Stimulated activated CD4-positive, alpha-beta T cell treated with anti-CD3 and anti-CD28 coated beads, Interleukin-2, amount 100 ng/mL, for 4 hours (primary cell): ENCODE data around the gene THUMPD2.
"Not testable (repeated sequence)": the region's sequence is repeated elsewhere in the genome, so short reads cannot be mapped to it uniquely, and the experiment has no call there.

ENCODE experiments used
- DNase-seq: peaks from one replicate; pipeline ENCODE4 v3.0.0-alpha.2; 2020; ENCODE audit warnings: low read depth

THUMPD2 gene

GRCh38 chr2:39778775-39779340 lies at the start of gene THUMPD2:
TSS of gene THUMPD2 (minus strand) at chr2:39779258. CDS start at chr2:39779239, 19 bp downstream.
- DNase-seq, result peak; percentile 52

- DNase-seq, result no peak
Measured at GRCh38 chr2:39821871-39822270, 42.8 kb upstream of the THUMPD2 start.

- no peak for DNase-seq
Measured at GRCh38 chr2:39816845-39817244, 37.8 kb upstream of the THUMPD2 start.

GRCh38 chr2:39816428-39816827 lies 37.4 kb upstream of the THUMPD2 start:
- no peak for DNase-seq

GRCh38 chr2:39805936-39806608 lies 27.0 kb upstream of the THUMPD2 start:
- no peak for DNase-seq

GRCh38 chr2:39803839-39804238 lies 24.8 kb upstream of the THUMPD2 start:
- DNase-seq, result no peak

GRCh38 chr2:39800752-39801151 lies 21.7 kb upstream of the THUMPD2 start:
- DNase-seq, result no peak

- DNase-seq, result no peak
Measured at GRCh38 chr2:39796134-39796533, 17.1 kb upstream of the THUMPD2 start.

- not testable (repeated sequence) for DNase-seq
Measured at GRCh38 chr2:39790216-39790818, 11.3 kb upstream of the THUMPD2 start.

- no peak for DNase-seq
Measured at GRCh38 chr2:39787950-39788349, 8.9 kb upstream of the THUMPD2 start.

GRCh38 chr2:39786761-39787522 lies 7.9 kb upstream of the THUMPD2 start:
- DNase-seq, result no peak

GRCh38 chr2:39782591-39782990 lies 3.5 kb upstream of the THUMPD2 start:
- DNase-seq, result no peak

GRCh38 chr2:39781697-39782096 lies 2.6 kb upstream of the THUMPD2 start:
- DNase-seq, result no peak

GRCh38 chr2:39780825-39781600 lies 2.0 kb upstream of the THUMPD2 start:
- no peak for DNase-seq

GRCh38 chr2:39779927-39780326 lies 869 bp upstream of the THUMPD2 start:
- no peak for DNase-seq

GRCh38 chr2:39779341-39779851 lies 338 bp upstream of the THUMPD2 start:
- no peak for DNase-seq

GRCh38 chr2:39778233-39778632 lies 825 bp downstream of the THUMPD2 start:
- no peak for DNase-seq

GRCh38 chr2:39772812-39773152 lies 6.3 kb downstream of the THUMPD2 start:
- no peak for DNase-seq

GRCh38 chr2:39772086-39772811 lies 6.8 kb downstream of the THUMPD2 start:
- no peak for DNase-seq

GRCh38 chr2:39762448-39762847 lies 16.6 kb downstream of the THUMPD2 start:
- no peak for DNase-seq

GRCh38 chr2:39757156-39757555 lies 21.9 kb downstream of the THUMPD2 start:
- no peak for DNase-seq
